Suprapubic skin (tissue), 3 donors: Measurements from ENCODE around the gene CHST5.

Experiments
- CTCF ChIP-seq, 2 donors: fragments of 200-600 bp in 1 of 2; fragments of 450-650 bp in 1 of 2; sonication (generic) in 1 of 2; IDR thresholded peaks; one replicate each; pipeline ENCODE4 v1.5.1; 2016 to 2019; ENCODE audit warnings: antibody characterized with exemption in 2 of 2, mild to moderate bottlenecking in 1 of 2, moderate library complexity in 1 of 2
- POLR2A ChIP-seq, 2 donors: fragments of 450-650 bp; IDR thresholded peaks; one replicate each; pipeline ENCODE4 v1.6.1; 2017; ENCODE audit warnings: antibody characterized with exemption in 2 of 2, mild to moderate bottlenecking in 2 of 2, moderate library complexity in 2 of 2

- TF ChIP-seq CTCF (IDR thresholded peaks at IDR 0.05) (no peak), POLR2A (IDR thresholded peaks at IDR 0.05) (no peak)
Observed at GRCh38 chr16:75546293-75546692, 10.4 kb upstream of the CHST5 start.
